HCT116 (cell line): ENCODE measurements around the gene ADGRG7. TPM values are rescaled to one million over a fixed set of nuclear protein-coding genes. Genes with fewer than 3 reads are reported as not detected.

Experiments
- ATAC-seq: fragments of 200-7000 bp; cut with Tn5 transposase; 2 replicates; pipeline ENCODE4 v1.9.1; 2020; ENCODE audit warnings: mild to moderate bottlenecking, moderate library complexity
- BruUV-seq: library from RNA; stranded (reverse); fragments of 400-500 nt; replicated peaks from 2 replicates; lab custom pipeline; 2021; lab: Mats Ljungman, UMichigan
- CTCF ChIA-PET: fragments of 300-600 bp; sonication (Branson Sonifier 250); formaldehyde crosslinking; loops from one replicate; lab custom pipeline; 2021; ENCODE audit warnings: antibody characterized with exemption; lab: Charles Lee
- POLR2A ChIA-PET: fragments of 300-600, 350-600 bp; sonication (Branson Sonifier 250); formaldehyde crosslinking; loops from one replicate; lab custom pipeline; 2021; ENCODE audit warnings: antibody characterized with exemption; lab: Charles Lee
- RAD21 ChIA-PET, 2 experiments: fragments of 300-600 bp; sonication (Branson Sonifier 250); formaldehyde crosslinking; loops; one replicate each; lab custom pipeline; 2023; ENCODE audit warnings: low total read pairs in 2 of 2; ENCODE audit not compliant: uncharacterized antibody in 2 of 2, unreplicated experiment in 2 of 2, low non-redundant PET in 1 of 2; lab: Charles Lee
- DNase-seq: peaks from one replicate; pipeline ENCODE4 v3.0.0-alpha.2; 2010; ENCODE audit warnings: low read depth, low spot score
- H2AFZ ChIP-seq: fragments of 200-600 bp; shearing (Covaris generic), sonication (generic); 2 replicates; pipeline ENCODE4 v1.6.1; 2017; ENCODE audit warnings: low read depth, mixed run types, mixed read lengths, antibody characterized with exemption, low read length; ENCODE audit not compliant: poor library complexity, severe bottlenecking
- H3K27ac ChIP-seq: 2 replicates; pipeline ENCODE4 v1.5.1; 2012; ENCODE audit warnings: low read depth, low read length
- H3K27me3 ChIP-seq: fragments of 200-600 bp; sonication (generic); 2 replicates; pipeline ENCODE4 v1.6.1; 2016; ENCODE audit warnings: mixed run types, low read length, mixed read lengths; ENCODE audit not compliant: insufficient read depth
- H3K36me3 ChIP-seq, 2 experiments: fragments of 200-500 bp in 1 of 2; fragments of 200-600 bp in 1 of 2; sonication (Bioruptor generic) in 1 of 2; sonication (generic) in 1 of 2; 2 replicates each; pipeline versions ENCODE4 v1.5.1 to v1.6.1; 2014 to 2016; ENCODE audit warnings: low read length in 2 of 2, inconsistent platforms in 1 of 2, mixed read lengths in 1 of 2, mixed run types in 1 of 2; ENCODE audit not compliant: insufficient read depth in 2 of 2, control insufficient read depth in 1 of 2
- H3K4me1 ChIP-seq, 2 experiments: fragments of 200-600 bp in 1 of 2; sonication (generic) in 1 of 2; 2 replicates each; pipeline versions ENCODE4 v1.5.1 to v1.6.1; 2012 to 2017; ENCODE audit warnings: low read length in 2 of 2, inconsistent platforms in 1 of 2, mild to moderate bottlenecking in 1 of 2, mixed read lengths in 1 of 2, mixed run types in 1 of 2, moderate library complexity in 1 of 2; ENCODE audit not compliant: insufficient read depth in 2 of 2, control insufficient read depth in 1 of 2
- H3K4me2 ChIP-seq: fragments of 200-600 bp; sonication (generic); 2 replicates; pipeline ENCODE4 v1.6.1; 2017; ENCODE audit warnings: mixed run types, low read length, mixed read lengths
- H3K4me3 ChIP-seq, 2 experiments: fragments of 200-600 bp in 1 of 2; sonication (generic) in 1 of 2; replicated peaks in 1 of 2; 2 replicates each; pipeline ENCODE4 v1.5.1; 2011 to 2016; ENCODE audit warnings: low read length in 2 of 2, control low read depth in 1 of 2, low read depth in 1 of 2, mild to moderate bottlenecking in 1 of 2, mixed read lengths in 1 of 2, mixed run types in 1 of 2
- H3K79me2 ChIP-seq: fragments of 200-600 bp; sonication (generic); 2 replicates; pipeline ENCODE4 v1.6.1; 2017; ENCODE audit warnings: mild to moderate bottlenecking, mixed run types, low read length, moderate library complexity, mixed read lengths; ENCODE audit not compliant: insufficient read depth
- H3K9ac ChIP-seq: fragments of 200-600 bp; sonication (generic); 2 replicates; pipeline ENCODE4 v1.6.1; 2016; ENCODE audit warnings: low read length, mixed read lengths
- H3K9me2 ChIP-seq: fragments of 200-600 bp; sonication (generic), shearing (Covaris generic); 2 replicates; pipeline ENCODE4 v1.6.1; 2017; ENCODE audit warnings: mixed run types, mild to moderate bottlenecking, moderate library complexity; ENCODE audit not compliant: insufficient read depth
- H3K9me3 ChIP-seq, 2 experiments: fragments of 200-500 bp in 1 of 2; fragments of 200-600 bp in 1 of 2; sonication (Bioruptor generic) in 1 of 2; sonication (generic) in 1 of 2; 2 replicates each; pipeline ENCODE4 v1.6.1; 2014 to 2017; ENCODE audit warnings: low read length in 2 of 2, mixed read lengths in 2 of 2, inconsistent platforms in 1 of 2, low read depth in 1 of 2, mild to moderate bottlenecking in 1 of 2, mixed run types in 1 of 2, moderate library complexity in 1 of 2; ENCODE audit not compliant: control insufficient read depth in 1 of 2, insufficient read depth in 1 of 2
- H4K20me1 ChIP-seq: fragments of 200-600 bp; sonication (generic), shearing (Covaris generic); 2 replicates; pipeline ENCODE4 v1.6.1; 2017; ENCODE audit warnings: mixed run types, mild to moderate bottlenecking, moderate library complexity; ENCODE audit not compliant: insufficient read depth
- CBX3 ChIP-seq: IDR thresholded peaks from 2 replicates; pipeline ENCODE4 v1.6.1; 2012; ENCODE audit warnings: low read depth
- CEBPB ChIP-seq: IDR thresholded peaks from 2 replicates; pipeline ENCODE4 v1.6.1; 2012; ENCODE audit warnings: low read depth
- CTCF ChIP-seq, 3 experiments: fragments of 200-600 bp in 1 of 3; sonication (generic) in 1 of 3; IDR thresholded peaks in 2 of 3; conservative IDR thresholded peaks in 1 of 3; 2 replicates each; pipeline ENCODE4 v1.5.1; 2012 to 2017; ENCODE audit warnings: low read depth in 2 of 3, low read length in 2 of 3, antibody characterized with exemption in 1 of 3, borderline replicate concordance in 1 of 3, control low read depth in 1 of 3, mild to moderate bottlenecking in 1 of 3, mixed read lengths in 1 of 3, mixed run types in 1 of 3, moderate library complexity in 1 of 3; ENCODE audit not compliant: insufficient read depth in 1 of 3
- EZH2 ChIP-seq: fragments of 200-600 bp; sonication (generic); IDR thresholded peaks from 2 replicates; pipeline ENCODE4 v1.6.1; 2017; ENCODE audit warnings: antibody characterized with exemption, mixed run types
- EZH2phosphoT487 ChIP-seq: fragments of 200-600 bp; IDR thresholded peaks from 2 replicates; pipeline ENCODE4 v1.6.1; 2018; ENCODE audit warnings: antibody characterized with exemption, borderline replicate concordance
- FOSL1 ChIP-seq: IDR thresholded peaks from 2 replicates; pipeline ENCODE4 v1.6.1; 2012; ENCODE audit warnings: low read depth
- REST ChIP-seq: IDR thresholded peaks from 2 replicates; pipeline ENCODE4 v1.6.1; 2012; ENCODE audit warnings: low read depth
- SP1 ChIP-seq: IDR thresholded peaks from 2 replicates; pipeline ENCODE4 v1.6.1; 2012; ENCODE audit warnings: low read depth
- intact Hi-C: fragments of 100-400 bp; cut with micrococcal nuclease; formaldehyde crosslinking; loops from 2 replicates; pipeline ENCODE4 v1.10.0; 2022
- total RNA-seq: library from RNA; stranded (reverse); gene quantifications from one replicate; pipeline ENCODE4 v1.2.1, GENCODE V29; 2021; ENCODE audit not compliant: unreplicated experiment

The ADGRG7 gene
- total RNA-seq, 1 experiment from 2014 or later = not detected

GRCh38 chr3:100563228-100563627 lies 46.2 kb upstream of the ADGRG7 start:
- H3K27me3 ChIP-seq = no peaks in the 10 kb centered on the region
- H3K9me3 ChIP-seq = no peaks in the 10 kb centered on the region
- ATAC-seq = no peak
- no peaks in the 10 kb centered on the region for H3K9me2 ChIP-seq
- no peak overlapping the region for H3K27ac ChIP-seq
- POLR2A ChIA-PET = no interaction called here
- H4K20me1 ChIP-seq = no peaks in the 10 kb centered on the region
- H2AFZ ChIP-seq = no peak overlapping the region
- no peak overlapping the region for H3K4me3 ChIP-seq
- H3K9ac ChIP-seq = no peak overlapping the region
- CTCF ChIA-PET = no interaction called here
- H3K4me2 ChIP-seq = no peak overlapping the region
- BruUV-seq = no TSS peak
- intact Hi-C loops = no loop called here
- RAD21 ChIA-PET = no interaction called here
- no peaks in the 10 kb centered on the region for H3K79me2 ChIP-seq
- DNase-seq = no peak
- no peak for TF ChIP-seq REST
- TF ChIP-seq CEBPB = no peak
- no peak for TF ChIP-seq FOSL1
- no peak for TF ChIP-seq EZH2
- TF ChIP-seq CBX3 = no peak
- TF ChIP-seq EZH2phosphoT487 = no peak
- no peak for TF ChIP-seq CTCF (IDR thresholded peaks at IDR 0.05 in 2 of 3, conservative IDR thresholded peaks at IDR 0.05 in 1 of 3; ENCODE audit: borderline replicate concordance in 1 of 3, insufficient read depth in 1 of 3, low read depth in 2 of 3, low read length in 2 of 3)
- no peak for TF ChIP-seq SP1
- no peaks in the 10 kb centered on the region for H3K36me3 ChIP-seq
- no peaks in the 10 kb centered on the region for H3K4me1 ChIP-seq
